HepG2 (cell line): ENCODE measurements around the gene RPS6KA5. TPM values are rescaled to one million over a fixed set of nuclear protein-coding genes. Genes with fewer than 3 reads are reported as not detected.
"Not testable (repeated sequence)": the region's sequence is repeated elsewhere in the genome, so short reads cannot be mapped to it uniquely, and the experiment has no call there.

Experiments used
- ATAC-seq: fragments of 200-7000 bp; cut with Tn5 transposase; 3 replicates; pipeline ENCODE4 v1.9.1; 2020; ENCODE audit warnings: mild to moderate bottlenecking, moderate library complexity
- BruUV-seq: library from RNA; stranded (reverse); fragments of 400-500 nt; replicated peaks from 2 replicates; lab custom pipeline; 2021; lab: Mats Ljungman, UMichigan
- CTCF ChIA-PET: fragments of 300-600 bp; formaldehyde crosslinking; extraction: SDS; loops from one replicate; lab custom pipeline; 2021; ENCODE audit warnings: low total read pairs, inconsistent platforms, low intra/inter-chr PET ratio; lab: Yijun Ruan, JAX
- POLR2A ChIA-PET: fragments of 350-600 bp; sonication (Branson Sonifier 250); formaldehyde crosslinking; loops from one replicate; lab custom pipeline; 2020; ENCODE audit warnings: antibody characterized with exemption, inconsistent platforms; lab: Yijun Ruan, JAX
- DNase-seq: peaks from one replicate; pipeline ENCODE4 v3.0.0-alpha.2; 2015; ENCODE audit warnings: low spot score
- FAIRE-seq: peaks from 3 replicates; lab custom pipeline; 2011; peaks lifted over from hg19 to GRCh38; lab: Jason Lieb, UNC
- H2AFZ ChIP-seq: one replicate; pipeline ENCODE4 v1.6.1; 2011; ENCODE audit warnings: low read length, inconsistent platforms
- H3K27ac ChIP-seq: fragments of 300-600 bp; 3 replicates; pipeline ENCODE4 v1.8.0; 2011; ENCODE audit warnings: mixed run types, mild to moderate bottlenecking, mixed read lengths, low read length, inconsistent platforms; ENCODE audit not compliant: insufficient read depth; ENCODE audit errors: extremely low read length
- H3K27me3 ChIP-seq, 2 experiments: fragments of 200-600 bp in 1 of 2; 2 replicates in 1 of 2; 3 replicates in 1 of 2; pipeline versions ENCODE4 v1.6.0 to v1.8.0; 2011; ENCODE audit warnings: low read length in 2 of 2, mild to moderate bottlenecking in 2 of 2, moderate library complexity in 2 of 2, inconsistent platforms in 1 of 2; ENCODE audit not compliant: insufficient read depth in 2 of 2, control insufficient read depth in 1 of 2
- H3K36me3 ChIP-seq, 2 experiments: fragments of 200-600 bp in 1 of 2; replicated peaks in 1 of 2; 2 replicates in 1 of 2; 3 replicates in 1 of 2; pipeline versions ENCODE4 v1.5.1 to v1.8.0; 2011; ENCODE audit warnings: low read length in 2 of 2, inconsistent platforms in 1 of 2; ENCODE audit not compliant: insufficient read depth in 2 of 2, control insufficient read depth in 1 of 2
- H3K4me1 ChIP-seq: 2 replicates; pipeline ENCODE4 v1.5.1; 2012; ENCODE audit warnings: low read length, inconsistent platforms; ENCODE audit not compliant: insufficient read depth
- H3K4me2 ChIP-seq: 2 replicates; pipeline ENCODE4 v1.6.0; 2011; ENCODE audit warnings: low read depth, low read length, inconsistent platforms
- H3K4me3 ChIP-seq, 3 experiments: fragments of 200-600 bp in 1 of 3; sonication (generic), shearing (Covaris generic) in 1 of 3; replicated peaks in 1 of 3; 2 replicates each; pipeline ENCODE4 v1.5.1; 2011 to 2016; ENCODE audit warnings: low read length in 3 of 3, inconsistent platforms in 2 of 3, low read depth in 2 of 3, mild to moderate bottlenecking in 2 of 3, control low read depth in 1 of 3, mixed read lengths in 1 of 3; ENCODE audit not compliant: insufficient read depth in 1 of 3
- H3K79me2 ChIP-seq: one replicate; pipeline ENCODE4 v1.6.1; 2011; ENCODE audit warnings: low read length, inconsistent platforms; ENCODE audit not compliant: insufficient read depth
- H3K9ac ChIP-seq: 2 replicates; pipeline ENCODE4 v1.6.0; 2011; ENCODE audit warnings: mild to moderate bottlenecking, low read depth, low read length, inconsistent platforms; ENCODE audit not compliant: insufficient read depth
- H3K9me3 ChIP-seq: 2 replicates; pipeline ENCODE4 v1.5.1; 2012; ENCODE audit warnings: mild to moderate bottlenecking, low read length
- H4K20me1 ChIP-seq: 2 replicates; pipeline ENCODE4 v1.6.0; 2011; ENCODE audit warnings: inconsistent platforms, mild to moderate bottlenecking, low read length, moderate library complexity; ENCODE audit not compliant: insufficient read depth
- BORCS8-MEF2B ChIP-seq: sonication (generic); formaldehyde crosslinking; IDR thresholded peaks from 2 replicates; pipeline ENCODE4 v1.8.0; 2022; ENCODE audit warnings: mild to moderate bottlenecking, missing genetic modification reagents
- ESRRA ChIP-seq: sonication (generic); formaldehyde crosslinking; IDR thresholded peaks from 2 replicates; pipeline ENCODE4 v1.5.1; 2020; ENCODE audit warnings: mild to moderate bottlenecking, low read depth, missing genetic modification reagents
- PATZ1 ChIP-seq: sonication (generic); formaldehyde crosslinking; IDR thresholded peaks from 2 replicates; pipeline ENCODE4 v1.4.0; 2020; ENCODE audit warnings: missing genetic modification reagents
- SMYD3 ChIP-seq: sonication (generic); formaldehyde crosslinking; IDR thresholded peaks from 2 replicates; pipeline ENCODE4 v1.8.1; 2023; ENCODE audit warnings: mild to moderate bottlenecking, missing genetic modification reagents
- SRSF4 ChIP-seq: fragments of 200-400 bp; formaldehyde crosslinking; IDR thresholded peaks from one replicate; pipeline ENCODE4 v1.6.1; 2018; ENCODE audit warnings: mild to moderate bottlenecking, low read depth, low read length, moderate library complexity; ENCODE audit not compliant: poor library complexity, severe bottlenecking
- XRCC5 ChIP-seq: fragments of 200-400 bp; formaldehyde crosslinking; optimal IDR thresholded peaks from 2 replicates; pipeline ENCODE3; 2017; ENCODE audit warnings: mild to moderate bottlenecking, low read length
- ZBTB21 ChIP-seq: sonication (generic); formaldehyde crosslinking; IDR thresholded peaks from 2 replicates; pipeline ENCODE4 v1.4.0; 2020; ENCODE audit warnings: missing genetic modification reagents
- ZBTB25 ChIP-seq: IDR thresholded peaks from 2 replicates; pipeline ENCODE4 v1.6.1; 2018; ENCODE audit warnings: missing genetic modification reagents
- ZNF124 ChIP-seq: sonication (generic); formaldehyde crosslinking; IDR thresholded peaks from 2 replicates; pipeline ENCODE4 v1.4.0; 2020; ENCODE audit warnings: missing genetic modification reagents
- ZNF230 ChIP-seq: sonication (generic); formaldehyde crosslinking; IDR thresholded peaks from 2 replicates; pipeline ENCODE4 v1.4.0; 2020; ENCODE audit warnings: mild to moderate bottlenecking, missing genetic modification reagents
- ZNF501 ChIP-seq: sonication (generic); formaldehyde crosslinking; IDR thresholded peaks from 2 replicates; pipeline ENCODE4 v1.5.1; 2020; ENCODE audit warnings: mild to moderate bottlenecking, moderate library complexity, missing genetic modification reagents
- ZNF570 ChIP-seq: sonication (generic); formaldehyde crosslinking; IDR thresholded peaks from 2 replicates; pipeline ENCODE4 v1.4.0; 2020; ENCODE audit warnings: mild to moderate bottlenecking, missing genetic modification reagents, borderline replicate concordance
- ZNF616 ChIP-seq: sonication (generic); formaldehyde crosslinking; IDR thresholded peaks from 2 replicates; pipeline ENCODE4 v1.5.0; 2020; ENCODE audit warnings: low read depth, mild to moderate bottlenecking, missing genetic modification reagents
- ZNF629 ChIP-seq: sonication (generic); formaldehyde crosslinking; conservative IDR thresholded peaks from 2 replicates; pipeline ENCODE4 v1.5.0; 2020; ENCODE audit warnings: missing genetic modification reagents
- ZNF772 ChIP-seq: sonication (generic); formaldehyde crosslinking; IDR thresholded peaks from 2 replicates; pipeline ENCODE4 v1.5.0; 2020; ENCODE audit warnings: mild to moderate bottlenecking, missing genetic modification reagents
- WGBS: methylation state at CpG from one replicate; pipeline ENCODE4 v1.1.6; 2017; ENCODE audit warnings: low lambda C conversion rate; 5-methylcytosine and 5-hydroxymethylcytosine counted together
- in situ Hi-C: cut with HindIII; loops from 2 replicates; pipeline ENCODE4 v1.10.0; 2017; ENCODE audit warnings: low pct_unique_long_range_greater_than_20kb; ENCODE audit not compliant: extremely low pct_ligation_motif_present
- intact Hi-C: fragments of 100-400 bp; cut with micrococcal nuclease; formaldehyde crosslinking; loops from one replicate; pipeline ENCODE4 v1.10.0; 2022; ENCODE audit not compliant: unreplicated experiment
- polyA plus RNA-seq, 8 experiments: library from polyadenylated mRNA; depleted of rRNA in 3 of 8; stranded (reverse) in 7 of 8; unstranded in 1 of 8; fragments of >200 nt; fragmentation: Illumina TruSeq in 4 of 8; extraction: Trizol in 4 of 8; gene quantifications; 2 replicates each; pipeline versions ENCODE4 v1.2.1 to v1.2.3, GENCODE V29; 2011 to 2016; ENCODE audit warnings: low read depth in 4 of 8, missing spikeins in 1 of 8, mixed read lengths in 1 of 8; ENCODE audit not compliant: insufficient read depth in 1 of 8
- total RNA-seq, 5 experiments: library from RNA; depleted of rRNA; stranded (reverse); fragments of >200 nt; fragmentation: Illumina TruSeq; extraction: Trizol; gene quantifications; 2 replicates each; pipeline ENCODE4 v1.2.3, GENCODE V29; 2016; ENCODE audit warnings: low read depth in 1 of 5
- TF ChIP-seq, protein P1 (sequence below): sonication (generic); formaldehyde crosslinking; IDR thresholded peaks from 2 replicates; pipeline ENCODE4 v1.4.0; 2020; ENCODE audit warnings: missing genetic modification reagents, mild to moderate bottlenecking, borderline replicate concordance

RPS6KA5 gene
- total and polyA plus RNA-seq, 2 of the 13 experiments (the other 11 are each of a cell fraction or from before 2014, with no cell fraction given): 0.50 to 0.58 TPM

DNA sequence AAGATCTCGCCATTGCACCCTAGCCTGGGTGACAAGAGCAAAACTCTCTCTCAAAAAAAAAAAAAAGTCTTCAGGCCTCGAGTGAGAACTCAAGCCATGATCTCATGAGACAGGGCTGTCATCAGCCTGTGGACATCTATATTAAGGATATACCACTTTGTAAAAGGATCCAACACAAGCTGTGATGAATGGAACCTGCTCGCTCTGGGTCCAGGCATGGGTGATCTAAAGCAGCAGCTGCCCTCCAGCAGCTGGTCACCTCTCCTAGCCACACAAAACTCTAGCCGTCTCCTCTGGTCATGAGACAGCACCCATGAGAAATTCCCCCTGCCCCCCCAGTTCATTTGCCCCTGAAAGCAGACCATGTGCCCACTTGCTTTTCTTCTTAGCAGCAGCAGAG is 34.3 kb upstream of the RPS6KA5 start:
- Histone ChIP-seq H3K27me3 (no peaks in the 10 kb centered on the region), H3K79me2 (no peaks in the 10 kb centered on the region), H2AFZ (no peak overlapping the region), H3K4me3 (no peak overlapping the region), H3K9me3 (no peaks in the 10 kb centered on the region), H3K36me3 (no peaks in the 10 kb centered on the region), H3K9ac (no peak overlapping the region), H3K4me1 (peaks cover 6% of the 10 kb centered on the region; the same call in 1 of the 2 replicates), H3K27ac (no peak overlapping the region), H4K20me1 (no peaks in the 10 kb centered on the region), H3K4me2 (no peak overlapping the region)
- 36% methylated on average over 4 of the region's 4 CpGs for WGBS
- DNase-seq (no peak), FAIRE-seq (no peak), ATAC-seq (no peak)
- ChIA-PET CTCF (no interaction called here), POLR2A (no interaction called here)
- no TSS peak for BruUV-seq
- TF ChIP-seq, protein P1, sequence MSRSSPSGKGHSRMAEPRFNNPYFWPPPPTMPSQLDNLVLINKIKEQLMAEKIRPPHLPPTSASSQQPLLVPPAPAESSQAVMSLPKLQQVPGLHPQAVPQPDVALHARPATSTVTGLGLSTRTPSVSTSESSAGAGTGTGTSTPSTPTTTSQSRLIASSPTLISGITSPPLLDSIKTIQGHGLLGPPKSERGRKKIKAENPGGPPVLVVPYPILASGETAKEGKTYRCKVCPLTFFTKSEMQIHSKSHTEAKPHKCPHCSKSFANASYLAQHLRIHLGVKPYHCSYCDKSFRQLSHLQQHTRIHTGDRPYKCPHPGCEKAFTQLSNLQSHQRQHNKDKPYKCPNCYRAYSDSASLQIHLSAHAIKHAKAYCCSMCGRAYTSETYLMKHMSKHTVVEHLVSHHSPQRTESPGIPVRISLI (CRISPR knock-in tag): no peak
- no peak for TF ChIP-seq ZNF616
- TF ChIP-seq ZNF772 (CRISPR knock-in tag): no peak
- no peak for TF ChIP-seq ZNF629 (CRISPR knock-in tag)
- no peak for TF ChIP-seq SMYD3 (CRISPR knock-in tag)
- no peak for TF ChIP-seq ZBTB25 (CRISPR knock-in tag)
- no peak for TF ChIP-seq ZNF501 (CRISPR knock-in tag)
- no peak for TF ChIP-seq SRSF4
- TF ChIP-seq XRCC5: no peak
- TF ChIP-seq ZBTB21 (CRISPR knock-in tag): no peak
- TF ChIP-seq ZNF230 (CRISPR knock-in tag): no peak
- TF ChIP-seq ZNF124 (CRISPR knock-in tag): no peak
- TF ChIP-seq ZNF570 (CRISPR knock-in tag): no peak
- TF ChIP-seq PATZ1 (CRISPR knock-in tag): no peak
- no peak for TF ChIP-seq BORCS8-MEF2B (CRISPR knock-in tag)
- TF ChIP-seq ESRRA (CRISPR knock-in tag): no peak
- in situ Hi-C loops (no loop called here), intact Hi-C loops (no loop called here)

DNA sequence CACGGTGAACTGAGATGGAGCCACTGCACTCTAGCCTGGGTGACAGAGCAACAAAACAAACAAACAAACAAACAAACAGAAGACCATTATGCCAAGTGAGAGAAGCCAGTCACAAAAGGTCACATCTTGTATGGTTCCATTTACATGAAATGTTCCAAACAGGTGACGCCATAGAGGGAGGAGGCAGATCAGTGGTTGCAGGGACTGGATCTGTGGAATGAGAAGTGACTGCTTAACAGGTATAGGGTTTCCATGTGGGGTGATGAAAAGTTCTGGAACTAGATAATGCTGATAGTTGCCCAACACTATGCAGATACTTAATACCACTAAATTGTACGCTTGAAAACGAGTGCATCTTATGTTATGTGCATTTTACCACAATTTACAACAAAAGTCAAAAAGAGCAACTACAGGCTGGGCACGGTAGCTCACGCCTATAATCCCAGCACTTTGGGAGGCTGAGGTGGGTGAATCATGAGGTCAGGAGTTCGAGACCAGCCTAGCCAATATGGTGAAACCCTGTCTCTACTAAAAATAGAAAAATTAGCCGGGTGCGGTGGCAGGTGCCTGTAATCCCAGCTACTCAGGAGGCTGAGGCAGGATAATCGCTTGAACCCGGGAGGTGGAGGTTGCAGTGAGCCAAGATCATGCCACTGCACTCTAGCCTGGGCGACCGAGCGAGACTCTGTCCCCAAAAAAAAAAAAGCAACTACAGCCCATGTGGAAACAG is 33.5 kb upstream of the RPS6KA5 start:
- intact Hi-C loops, H3K9ac ChIP-seq, H2AFZ ChIP-seq, H3K27ac ChIP-seq, BruUV-seq, H3K36me3 ChIP-seq, H3K79me2 ChIP-seq, H3K4me2 ChIP-seq, in situ Hi-C loops, DNase-seq, ATAC-seq, H3K9me3 ChIP-seq, CTCF ChIA-PET, POLR2A ChIA-PET, H3K4me3 ChIP-seq, FAIRE-seq, H3K4me1 ChIP-seq, H4K20me1 ChIP-seq, H3K27me3 ChIP-seq: not testable (repeated sequence)
- 65% methylated on average over 14 of the region's 14 CpGs for WGBS
